ENCODE results near the gene RAX2. TPM values are rescaled to one million over a fixed set of nuclear protein-coding genes. Genes with fewer than 3 reads are reported as not detected.

The RAX2 gene
- total and polyA plus RNA-seq, 10 of the 15 experiments (the other 5 are each of a cell fraction or from before 2014, with no cell fraction given), result not detected

- no peak overlapping the region for H3K9ac ChIP-seq (ENCODE audit: control insufficient read depth, insufficient read depth, low read length)
- H3K36me3 ChIP-seq (ENCODE audit: control insufficient read depth in 2 of 2, insufficient read depth in 2 of 2, low read length in 1 of 2), result no peaks in the 10 kb centered on the region
- ChIA-PET POLR2A (no interaction called here), CTCF (interaction anchor here (1.4 kb wide), 1 partner anchor 10 kb away, joined by 6 read pairs; no protein-coding TSS in a partner anchor), RAD21 (ENCODE audit: unreplicated experiment) (no interaction called here), SMC1A (ENCODE audit: uncharacterized antibody, unreplicated experiment) (interaction anchor here (0.6 to 1.1 kb wide), 2 partner anchors 29 to 55 kb away, joined by 3 to 5 read pairs; partner anchors contain the start of gene MRPL54)
- WGBS (ENCODE audit: insufficient coverage, insufficient replicate concordance, low lambda C conversion rate, missing lambda C conversion rate), result 60% methylated on average over 8 of the region's 8 CpGs
- DNase-seq (ENCODE audit: low read depth, low spot score), result no peak
- no peaks in the 10 kb centered on the region for H3K27me3 ChIP-seq (replicated peaks in 1 of 2; ENCODE audit: control insufficient read depth in 2 of 2, insufficient read depth in 2 of 2, low read length in 1 of 2)
- no TSS peak for BruUV-seq (replicated peaks)
- H3K4me2 ChIP-seq (ENCODE audit: control insufficient read depth, insufficient read depth), result no peak overlapping the region
- no peaks in the 10 kb centered on the region for H3K79me2 ChIP-seq (ENCODE audit: control insufficient read depth, insufficient read depth, low read length)
- FAIRE-seq, result no peak
- no peaks in the 10 kb centered on the region for H4K20me1 ChIP-seq (ENCODE audit: control insufficient read depth, insufficient read depth)
- H3K27ac ChIP-seq (ENCODE audit: control insufficient read depth, insufficient read depth), result no peak overlapping the region
- TF ChIP-seq ATF3 (IDR thresholded peaks at IDR 0.05; ENCODE audit: borderline replicate concordance, extremely low read depth, low read depth, low read length), result no peak
- no peak for TF ChIP-seq ESRRA (IDR thresholded peaks at IDR 0.05; ENCODE audit: low read length)
- no peak for TF ChIP-seq YBX1 (IDR thresholded peaks at IDR 0.05)
- TF ChIP-seq FOS (IDR thresholded peaks at IDR 0.05; ENCODE audit: borderline replicate concordance, extremely low read depth, insufficient read length), result no peak
- TF ChIP-seq EED (IDR thresholded peaks at IDR 0.05; ENCODE audit: low read depth), result no peak
- no peaks in the 10 kb centered on the region for H3K4me1 ChIP-seq (ENCODE audit: control insufficient read depth, insufficient read depth, low read length)
- H3K4me3 ChIP-seq, result no peak overlapping the region
- intact Hi-C loops (cut with micrococcal nuclease; ENCODE audit: unreplicated experiment), result no loop called here
- H2AFZ ChIP-seq (ENCODE audit: control insufficient read depth, low read depth, low read length), result no peak overlapping the region
- H3K9me3 ChIP-seq (replicated peaks; ENCODE audit: control insufficient read depth, insufficient read depth, low read length), result no peaks in the 10 kb centered on the region
- ATAC-seq, result no peak
- in situ Hi-C loops (cut with MboI), result no loop called here
These were observed 45.7 kb upstream of the RAX2 start for GRCh38 chr19:3817761-3818160.

DNA sequence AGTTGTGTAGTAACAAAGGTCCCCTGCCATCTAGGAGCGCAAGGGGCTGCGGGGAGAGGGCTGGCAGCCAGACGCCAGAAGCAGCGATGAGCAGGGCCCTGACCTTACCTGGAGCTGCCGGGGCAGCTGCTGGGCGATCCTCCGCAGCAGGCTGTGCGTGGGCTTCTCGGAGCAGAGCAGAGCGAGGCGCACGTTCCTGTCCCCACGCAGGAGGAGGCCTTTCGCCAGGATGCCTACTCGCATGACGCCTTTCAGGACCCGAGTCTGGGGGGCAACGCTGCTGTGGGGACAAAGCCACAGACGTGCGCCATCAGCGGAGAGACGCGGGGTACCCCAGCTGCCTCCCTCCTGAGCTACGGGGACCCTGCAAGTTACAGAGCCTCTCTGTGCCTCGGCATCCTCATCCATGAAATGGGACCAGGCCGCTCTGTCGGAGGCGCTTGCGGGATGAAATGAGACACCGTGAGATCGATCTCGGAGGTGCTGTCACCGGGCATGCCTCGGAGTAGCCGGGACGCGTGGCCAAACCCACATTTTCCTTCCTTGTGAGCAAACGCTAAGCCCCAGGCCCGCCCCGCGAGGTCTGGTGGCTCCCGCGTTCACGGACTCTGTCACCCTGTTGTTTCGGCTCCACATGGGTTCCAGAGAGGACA lies 44.7 kb upstream of the RAX2 start:
- no peak overlapping the region for H3K9ac ChIP-seq (ENCODE audit: control insufficient read depth, insufficient read depth, low read length)
- H3K4me2 ChIP-seq (ENCODE audit: control insufficient read depth, insufficient read depth), result no peak overlapping the region
- 88% methylated on average over 44 of the region's 45 CpGs for WGBS (ENCODE audit: insufficient coverage, insufficient replicate concordance, low lambda C conversion rate, missing lambda C conversion rate)
- no TSS peak for BruUV-seq (replicated peaks)
- H4K20me1 ChIP-seq (ENCODE audit: control insufficient read depth, insufficient read depth), result no peaks in the 10 kb centered on the region
- in situ Hi-C loops (cut with MboI) (no loop called here), intact Hi-C loops (cut with micrococcal nuclease; ENCODE audit: unreplicated experiment) (no loop called here)
- ChIA-PET CTCF (no interaction called here), SMC1A (ENCODE audit: uncharacterized antibody, unreplicated experiment) (interaction anchor here (1.1 kb wide), 1 partner anchor 54 kb away, joined by 3 read pairs; the partner anchor contains the start of gene MRPL54), POLR2A (no interaction called here), RAD21 (ENCODE audit: unreplicated experiment) (no interaction called here)
- no peaks in the 10 kb centered on the region for H3K9me3 ChIP-seq (replicated peaks; ENCODE audit: control insufficient read depth, insufficient read depth, low read length)
- no peaks in the 10 kb centered on the region for H3K27me3 ChIP-seq (replicated peaks in 1 of 2; ENCODE audit: control insufficient read depth in 2 of 2, insufficient read depth in 2 of 2, low read length in 1 of 2)
- H3K4me1 ChIP-seq (ENCODE audit: control insufficient read depth, insufficient read depth, low read length), result peaks cover 6% of the 10 kb centered on the region
- FAIRE-seq, result no peak
- no peaks in the 10 kb centered on the region for H3K79me2 ChIP-seq (ENCODE audit: control insufficient read depth, insufficient read depth, low read length)
- H3K4me3 ChIP-seq, result no peak overlapping the region
- DNase-seq (ENCODE audit: low read depth, low spot score), result no peak
- H2AFZ ChIP-seq (ENCODE audit: control insufficient read depth, low read depth, low read length), result no peak overlapping the region
- ATAC-seq, result no peak
- no peak overlapping the region for H3K27ac ChIP-seq (ENCODE audit: control insufficient read depth, insufficient read depth)
- no peaks in the 10 kb centered on the region for H3K36me3 ChIP-seq (ENCODE audit: control insufficient read depth in 2 of 2, insufficient read depth in 2 of 2, low read length in 1 of 2)
- no peak for TF ChIP-seq GABPA (IDR thresholded peaks at IDR 0.05; ENCODE audit: low read depth)
- TF ChIP-seq YBX1 (IDR thresholded peaks at IDR 0.05), result no peak
- no peak for TF ChIP-seq RFX5 (IDR thresholded peaks at IDR 0.05; ENCODE audit: low read depth, low read length)
- no peak for TF ChIP-seq KAT2A (conservative IDR thresholded peaks at IDR 0.05; ENCODE audit: control insufficient read depth, low read depth, low read length)
- TF ChIP-seq MTA2 (IDR thresholded peaks at IDR 0.05; ENCODE audit: low read depth), result no peak
- TF ChIP-seq, protein P1, sequence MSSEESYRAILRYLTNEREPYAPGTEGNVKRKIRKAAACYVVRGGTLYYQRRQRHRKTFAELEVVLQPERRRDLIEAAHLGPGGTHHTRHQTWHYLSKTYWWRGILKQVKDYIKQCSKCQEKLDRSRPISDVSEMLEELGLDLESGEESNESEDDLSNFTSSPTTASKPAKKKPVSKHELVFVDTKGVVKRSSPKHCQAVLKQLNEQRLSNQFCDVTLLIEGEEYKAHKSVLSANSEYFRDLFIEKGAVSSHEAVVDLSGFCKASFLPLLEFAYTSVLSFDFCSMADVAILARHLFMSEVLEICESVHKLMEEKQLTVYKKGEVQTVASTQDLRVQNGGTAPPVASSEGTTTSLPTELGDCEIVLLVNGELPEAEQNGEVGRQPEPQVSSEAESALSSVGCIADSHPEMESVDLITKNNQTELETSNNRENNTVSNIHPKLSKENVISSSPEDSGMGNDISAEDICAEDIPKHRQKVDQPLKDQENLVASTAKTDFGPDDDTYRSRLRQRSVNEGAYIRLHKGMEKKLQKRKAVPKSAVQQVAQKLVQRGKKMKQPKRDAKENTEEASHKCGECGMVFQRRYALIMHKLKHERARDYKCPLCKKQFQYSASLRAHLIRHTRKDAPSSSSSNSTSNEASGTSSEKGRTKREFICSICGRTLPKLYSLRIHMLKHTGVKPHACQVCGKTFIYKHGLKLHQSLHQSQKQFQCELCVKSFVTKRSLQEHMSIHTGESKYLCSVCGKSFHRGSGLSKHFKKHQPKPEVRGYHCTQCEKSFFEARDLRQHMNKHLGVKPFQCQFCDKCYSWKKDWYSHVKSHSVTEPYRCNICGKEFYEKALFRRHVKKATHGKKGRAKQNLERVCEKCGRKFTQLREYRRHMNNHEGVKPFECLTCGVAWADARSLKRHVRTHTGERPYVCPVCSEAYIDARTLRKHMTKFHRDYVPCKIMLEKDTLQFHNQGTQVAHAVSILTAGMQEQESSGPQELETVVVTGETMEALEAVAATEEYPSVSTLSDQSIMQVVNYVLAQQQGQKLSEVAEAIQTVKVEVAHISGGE (CRISPR knock-in tag; IDR thresholded peaks at IDR 0.05), result no peak
- TF ChIP-seq SMC3 (IDR thresholded peaks at IDR 0.05; ENCODE audit: borderline replicate concordance, low read length), result no peak
- TF ChIP-seq NR2C1 (IDR thresholded peaks at IDR 0.05), result no peak
